Sigmoid colon (tissue), 7 donors: Measurements from ENCODE around the gene UST. TPM values are rescaled to one million over a fixed set of nuclear protein-coding genes. Genes with fewer than 3 reads are reported as not detected.

ENCODE experiments used
- DNase-seq: peaks from one replicate; pipeline ENCODE4 v3.0.0-alpha.2; 2019
- H3K27ac ChIP-seq, 4 donors: fragments of 200-600 bp; sonication (generic); one replicate each; pipeline ENCODE4 v1.5.1; 2016 to 2019; ENCODE audit warnings: mild to moderate bottlenecking in 1 of 4
- H3K27me3 ChIP-seq, 3 donors: fragments of 200-600 bp; sonication (generic); one replicate each; pipeline ENCODE4 v1.5.1; 2019; ENCODE audit warnings: mild to moderate bottlenecking in 1 of 3
- H3K36me3 ChIP-seq, 4 donors: fragments of 200-600 bp; sonication (generic); one replicate each; pipeline ENCODE4 v1.5.1; 2016 to 2019
- H3K4me1 ChIP-seq, 4 donors: fragments of 200-600 bp; sonication (generic); one replicate each; pipeline ENCODE4 v1.5.1; 2017 to 2019
- H3K4me3 ChIP-seq, 4 donors: fragments of 200-600 bp; sonication (generic); one replicate each; pipeline ENCODE4 v1.5.1; 2017 to 2019; ENCODE audit warnings: mild to moderate bottlenecking in 2 of 4, moderate library complexity in 1 of 4
- H3K9me3 ChIP-seq, 4 donors: fragments of 200-600 bp in 3 of 4; sonication (generic) in 3 of 4; one replicate each; pipeline versions ENCODE4 v1.5.1 to v1.6.1; 2013 to 2019
- EP300 ChIP-seq, 4 donors: sonication (generic); formaldehyde crosslinking; IDR thresholded peaks; one replicate each; pipeline ENCODE4 v1.6.1; 2017; ENCODE audit warnings: antibody characterized with exemption in 4 of 4
- POLR2A ChIP-seq, 2 donors: fragments of 450-650 bp; IDR thresholded peaks; one replicate each; pipeline ENCODE4 v1.6.1; 2016; ENCODE audit warnings: antibody characterized with exemption in 2 of 2, mild to moderate bottlenecking in 2 of 2, moderate library complexity in 2 of 2
- POLR2AphosphoS5 ChIP-seq, 4 donors: sonication (generic); formaldehyde crosslinking; IDR thresholded peaks; one replicate each; pipeline ENCODE4 v1.6.1; 2017; ENCODE audit warnings: antibody characterized with exemption in 4 of 4
- WGBS, 2 donors: extraction: QIAGEN DNeasy Blood & Tissue Kit; methylation state at CpG; one replicate each; pipeline ENCODE4 v1.1.7; 2013; 5-methylcytosine and 5-hydroxymethylcytosine counted together
- intact Hi-C: fragments of 100-400 bp; cut with DNase I; formaldehyde crosslinking; loops from one replicate; pipeline ENCODE4 v1.15.1; 2023
- polyA plus RNA-seq, 3 donors: library from polyadenylated mRNA; stranded (reverse); fragments of 200-250 nt; gene quantifications; one replicate each; pipeline ENCODE4 v1.2.3, GENCODE V29; 2013
- total RNA-seq, 4 donors: library from RNA; depleted of rRNA; stranded (reverse); fragments of >200 nt; gene quantifications; one replicate each; pipeline ENCODE4 v1.1.0, GENCODE V29; 2016
- TF ChIP-seq, protein P1 (sequence below), 4 experiments: fragments of 450-650 bp in 3 of 4; fragments of 200-600 bp in 1 of 4; IDR thresholded peaks; one replicate each; pipeline ENCODE4 v1.5.1; 2016 to 2019; ENCODE audit warnings: antibody characterized with exemption in 4 of 4, mild to moderate bottlenecking in 3 of 4, moderate library complexity in 2 of 4
- donor health status: healthy with polysubstance abuse.
- donor health status: Bipolar disorder and iron deficiency.
- donor health status: healthy.

UST gene
- total and polyA plus RNA-seq, 7 donors = 0.46 to 35.2 (median 21.8) TPM

GRCh38 chr6:148928811-148929210 lies 182.0 kb downstream of the UST start:
- no peak for TF ChIP-seq EP300 (IDR thresholded peaks at IDR 0.05)
- TF ChIP-seq, protein P1, sequence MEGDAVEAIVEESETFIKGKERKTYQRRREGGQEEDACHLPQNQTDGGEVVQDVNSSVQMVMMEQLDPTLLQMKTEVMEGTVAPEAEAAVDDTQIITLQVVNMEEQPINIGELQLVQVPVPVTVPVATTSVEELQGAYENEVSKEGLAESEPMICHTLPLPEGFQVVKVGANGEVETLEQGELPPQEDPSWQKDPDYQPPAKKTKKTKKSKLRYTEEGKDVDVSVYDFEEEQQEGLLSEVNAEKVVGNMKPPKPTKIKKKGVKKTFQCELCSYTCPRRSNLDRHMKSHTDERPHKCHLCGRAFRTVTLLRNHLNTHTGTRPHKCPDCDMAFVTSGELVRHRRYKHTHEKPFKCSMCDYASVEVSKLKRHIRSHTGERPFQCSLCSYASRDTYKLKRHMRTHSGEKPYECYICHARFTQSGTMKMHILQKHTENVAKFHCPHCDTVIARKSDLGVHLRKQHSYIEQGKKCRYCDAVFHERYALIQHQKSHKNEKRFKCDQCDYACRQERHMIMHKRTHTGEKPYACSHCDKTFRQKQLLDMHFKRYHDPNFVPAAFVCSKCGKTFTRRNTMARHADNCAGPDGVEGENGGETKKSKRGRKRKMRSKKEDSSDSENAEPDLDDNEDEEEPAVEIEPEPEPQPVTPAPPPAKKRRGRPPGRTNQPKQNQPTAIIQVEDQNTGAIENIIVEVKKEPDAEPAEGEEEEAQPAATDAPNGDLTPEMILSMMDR (IDR thresholded peaks at IDR 0.05) = no peak
- Histone ChIP-seq H3K36me3 (no peaks in the 10 kb centered on the region), H3K4me1 (peaks cover 0 to 16% (median 4%) of the 10 kb centered on the region in 4 donors), H3K27me3 (no peaks in the 10 kb centered on the region), H3K4me3 (no peak overlapping the region), H3K9me3 (no peaks in the 10 kb centered on the region), H3K27ac (no peak overlapping the region)
- no peak for DNase-seq
- 100% methylated on average over 1 of the region's 1 CpG for WGBS, 2 donors
- intact Hi-C loops = no loop called here

DNA sequence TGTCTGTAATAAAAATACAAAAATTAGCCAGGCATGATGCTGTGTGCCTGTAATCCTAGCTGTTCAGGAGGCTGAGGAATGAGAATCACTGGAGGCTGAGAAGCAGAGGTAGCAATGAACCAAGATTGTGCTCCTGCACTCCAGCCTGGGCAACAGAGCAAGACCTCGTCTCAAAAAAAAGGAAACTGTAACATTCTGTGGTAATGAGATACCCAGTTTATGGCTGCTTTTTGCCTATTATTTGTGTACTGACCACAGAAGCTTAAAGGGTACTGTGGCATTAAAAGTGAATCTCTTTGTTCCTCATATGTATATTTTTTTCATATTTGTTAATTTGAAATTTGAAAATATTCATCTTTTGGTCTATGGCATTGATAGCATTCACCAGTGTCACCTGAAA lies 185.4 kb downstream of the UST start:
- DNase-seq = no peak
- Histone ChIP-seq H3K4me1 (peaks cover 0 to 35% (median 22%) of the 10 kb centered on the region in 4 donors), H3K36me3 (no peaks in the 10 kb centered on the region), H3K9me3 (no peaks in the 10 kb centered on the region), H3K27ac (no peak overlapping the region), H3K27me3 (no peaks in the 10 kb centered on the region), H3K4me3 (no peak overlapping the region)
- intact Hi-C loops = no loop called here
- TF ChIP-seq POLR2A (IDR thresholded peaks at IDR 0.05) = no peak
- no peak for TF ChIP-seq EP300 (IDR thresholded peaks at IDR 0.05)
- TF ChIP-seq, protein P1 (IDR thresholded peaks at IDR 0.05) = no peak
- TF ChIP-seq POLR2AphosphoS5 (IDR thresholded peaks at IDR 0.05) = no peak
- WGBS, 2 donors = 65% methylated on average over 1 of the region's 1 CpG

GRCh38 chr6:148932731-148933130 lies 185.9 kb downstream of the UST start:
- intact Hi-C loops = no loop called here
- DNase-seq = no peak

DNA sequence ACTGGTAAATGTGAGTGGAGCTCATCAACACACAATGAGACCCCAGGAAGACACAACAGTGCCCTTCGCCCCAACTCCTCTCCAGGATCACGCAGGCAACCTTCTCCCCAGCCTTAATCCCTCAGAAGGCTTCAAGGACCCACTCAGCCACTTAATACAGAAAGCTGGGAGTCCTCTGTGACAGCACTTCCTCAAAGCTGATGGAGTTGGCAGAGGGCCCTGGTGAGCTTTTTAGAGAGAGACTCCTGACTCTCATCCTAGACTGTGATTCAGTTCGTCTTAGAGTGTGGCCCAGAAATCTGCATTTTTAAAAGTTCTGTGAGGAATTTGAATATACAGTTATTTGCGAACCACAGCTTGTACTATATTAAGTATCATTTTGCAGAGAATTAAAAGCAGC lies 187.7 kb downstream of the UST start:
- 64 to 73% methylated on average over 4 of the region's 4 CpGs for WGBS, 2 donors
- H3K27ac ChIP-seq = peak overlapping the region in 2 of 4 donors; percentile 35 to 56
- peak; percentile 75 for DNase-seq

More at GRCh38 chr6:148932731-148933130, 185.9 kb downstream of the UST start:
- peaks cover 0 to 39% (median 27%) of the 10 kb centered on the region in 4 donors for H3K4me1 ChIP-seq
- no peaks in the 10 kb centered on the region for H3K9me3 ChIP-seq
- no peak overlapping the region for H3K27ac ChIP-seq
- WGBS, 2 donors = 89 to 94% methylated on average over 4 of the region's 4 CpGs
- no peaks in the 10 kb centered on the region for H3K36me3 ChIP-seq
- TF ChIP-seq EP300 (IDR thresholded peaks at IDR 0.05) (no peak), POLR2AphosphoS5 (IDR thresholded peaks at IDR 0.05) (no peak), POLR2A (IDR thresholded peaks at IDR 0.05) (no peak)
- TF ChIP-seq, protein P1 (IDR thresholded peaks at IDR 0.05) = no peak
- H3K27me3 ChIP-seq = no peaks in the 10 kb centered on the region
- H3K4me3 ChIP-seq = no peak overlapping the region

More for the DNA sequence above, 187.7 kb downstream of the UST start:
- TF ChIP-seq, protein P1 (IDR thresholded peaks at IDR 0.05) = no peak
- TF ChIP-seq EP300 (IDR thresholded peaks at IDR 0.05) = no peak
- TF ChIP-seq POLR2A (IDR thresholded peaks at IDR 0.05) = no peak
- no peak for TF ChIP-seq POLR2AphosphoS5 (IDR thresholded peaks at IDR 0.05)
- H3K36me3 ChIP-seq = no peaks in the 10 kb centered on the region
- no peak overlapping the region for H3K4me3 ChIP-seq
- no peaks in the 10 kb centered on the region for H3K9me3 ChIP-seq
- H3K27me3 ChIP-seq = no peaks in the 10 kb centered on the region
- intact Hi-C loops = no loop called here
- peaks cover 0 to 47% (median 36%) of the 10 kb centered on the region in 4 donors for H3K4me1 ChIP-seq
